ENCODE data around the gene BCO1.

The BCO1 gene

DNA sequence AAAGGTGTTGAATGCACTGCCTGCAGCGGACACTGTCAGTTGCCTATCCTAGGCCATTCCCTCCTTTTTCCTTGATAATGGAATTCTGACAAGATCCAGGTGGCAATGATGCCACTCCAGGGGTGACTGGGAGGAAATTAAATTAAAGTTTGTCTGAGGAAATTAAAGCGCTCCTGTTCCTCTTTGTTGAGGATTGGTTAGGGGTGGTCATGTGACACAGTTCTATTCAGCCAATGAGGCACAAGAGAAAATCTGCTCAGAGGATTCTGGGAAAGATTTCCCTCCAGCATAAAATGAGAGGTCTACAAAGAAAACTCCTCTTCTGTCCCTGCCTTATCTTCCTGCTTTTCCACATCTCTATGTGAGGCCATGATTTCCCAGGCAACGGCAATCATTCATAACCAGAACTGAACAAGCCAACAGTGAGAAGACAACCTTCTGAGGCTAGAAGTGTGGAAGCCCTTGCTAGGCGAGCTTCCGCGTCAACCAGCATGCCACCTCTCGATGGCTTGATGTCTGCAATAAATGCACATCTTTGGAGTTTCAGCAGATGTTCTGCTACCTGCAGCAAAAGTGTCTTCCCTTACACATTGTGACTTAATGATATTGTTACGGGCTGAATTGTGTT is 5.6 kb upstream of the BCO1 start:
- no peak for DNase-seq (ENCODE audit: low read depth)

- DNase-seq (ENCODE audit: low read depth): no peak
Observed at GRCh38 chr16:81237282-81237681, 1.2 kb upstream of the BCO1 start.

GRCh38 chr16:81237942-81238295 is 570 bp upstream of the BCO1 start:
- DNase-seq (ENCODE audit: low read depth): no peak

DNA sequence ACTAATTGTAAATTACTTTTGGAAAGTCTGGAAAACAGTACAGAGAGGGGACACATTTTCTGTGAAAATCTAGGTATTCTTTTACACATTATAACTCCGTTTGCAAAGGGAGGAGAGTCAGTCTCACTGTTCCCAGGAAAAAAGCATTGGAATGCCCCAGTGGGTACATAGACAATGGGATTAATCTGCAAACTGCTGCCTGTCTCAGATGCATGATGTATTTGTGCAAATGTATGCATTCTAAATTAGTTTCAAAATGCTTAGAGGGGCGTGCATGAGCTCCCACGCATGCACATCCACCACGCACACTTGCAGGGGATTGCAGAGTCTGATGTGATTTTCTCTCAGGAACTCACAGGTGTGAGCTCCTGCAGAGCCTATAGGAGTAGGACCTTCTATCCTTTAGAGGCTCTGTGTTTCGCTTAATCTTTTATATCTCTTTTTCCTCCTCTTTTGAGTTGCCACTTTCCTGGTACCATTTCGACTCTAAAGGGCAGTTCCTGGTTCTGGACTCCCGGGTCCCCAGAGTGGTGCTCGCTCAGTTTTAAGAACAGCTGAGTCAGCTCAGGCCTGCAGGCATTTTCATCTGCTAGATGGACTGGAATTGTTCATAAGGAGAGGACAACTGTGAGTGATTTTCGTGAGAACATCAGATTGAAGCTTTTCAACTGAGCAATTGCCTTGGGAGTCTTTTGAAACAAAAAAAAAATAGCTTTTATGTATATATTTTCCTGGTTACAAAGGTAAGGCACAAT is 1.1 kb downstream of the BCO1 start:
- DNase-seq (ENCODE audit: low read depth): no peak

DNA sequence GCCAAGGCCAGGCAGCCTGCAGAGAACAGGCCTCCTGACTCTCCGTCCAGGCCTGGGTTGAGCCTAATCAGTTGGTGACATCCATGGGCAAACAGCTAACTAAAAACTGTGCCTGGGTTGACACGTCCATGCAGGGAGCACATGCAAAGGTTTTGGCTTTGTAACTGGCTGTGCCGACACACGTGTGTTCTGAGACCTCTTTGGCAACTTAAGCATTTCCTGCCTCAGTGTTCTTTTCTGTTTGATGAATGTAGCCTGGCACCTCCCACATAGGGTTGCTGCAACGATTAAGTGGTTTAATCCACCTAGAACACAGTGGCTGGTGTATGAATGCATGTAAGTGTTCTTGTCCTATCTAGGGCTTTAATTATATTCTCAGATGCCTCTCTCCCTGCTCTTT is 3.2 kb downstream of the BCO1 start:
- DNase-seq (ENCODE audit: low read depth): no peak

DNA sequence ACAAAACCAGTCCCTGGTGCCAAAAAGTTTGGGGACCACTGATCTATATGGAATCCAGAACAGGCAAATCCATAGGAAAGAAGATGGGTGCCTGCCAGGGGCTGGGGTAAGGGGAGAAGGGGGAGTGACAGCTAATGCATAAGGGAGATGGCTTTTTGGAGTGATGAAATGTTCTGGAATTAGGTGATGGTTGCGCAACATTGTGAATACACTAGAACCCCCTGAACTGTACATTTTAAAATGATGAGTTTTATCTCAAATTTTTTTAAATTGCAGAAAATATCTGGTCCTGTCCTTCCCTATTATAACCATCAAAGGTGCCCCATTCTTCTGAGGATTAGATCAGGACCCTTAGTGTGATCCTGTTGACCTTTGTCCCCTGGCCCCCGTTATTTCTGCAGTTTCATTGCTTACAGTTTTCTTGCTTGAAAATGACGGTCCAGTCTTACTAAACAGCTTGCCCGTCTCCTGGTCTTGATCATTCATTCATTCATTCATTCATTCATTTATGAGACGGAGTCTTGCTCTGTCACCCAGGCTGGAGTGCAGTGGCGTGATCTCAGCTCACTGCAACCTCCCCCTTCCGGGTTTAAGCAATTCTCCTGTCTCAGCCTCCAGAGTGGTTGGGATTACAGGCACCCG is 4.6 kb downstream of the BCO1 start:
- DNase-seq (ENCODE audit: low read depth): no peak

- DNase-seq (ENCODE audit: low read depth): no peak
Observed at GRCh38 chr16:81243942-81244341, 5.5 kb downstream of the BCO1 start.

- no peak for DNase-seq (ENCODE audit: low read depth)
Observed at GRCh38 chr16:81251871-81252270, 13.4 kb downstream of the BCO1 start.

GRCh38 chr16:81253141-81253540 is 14.7 kb downstream of the BCO1 start:
- no peak for DNase-seq (ENCODE audit: low read depth)

- no peak for DNase-seq (ENCODE audit: low read depth)
Observed at GRCh38 chr16:81254922-81255526, 16.5 kb downstream of the BCO1 start.

DNA sequence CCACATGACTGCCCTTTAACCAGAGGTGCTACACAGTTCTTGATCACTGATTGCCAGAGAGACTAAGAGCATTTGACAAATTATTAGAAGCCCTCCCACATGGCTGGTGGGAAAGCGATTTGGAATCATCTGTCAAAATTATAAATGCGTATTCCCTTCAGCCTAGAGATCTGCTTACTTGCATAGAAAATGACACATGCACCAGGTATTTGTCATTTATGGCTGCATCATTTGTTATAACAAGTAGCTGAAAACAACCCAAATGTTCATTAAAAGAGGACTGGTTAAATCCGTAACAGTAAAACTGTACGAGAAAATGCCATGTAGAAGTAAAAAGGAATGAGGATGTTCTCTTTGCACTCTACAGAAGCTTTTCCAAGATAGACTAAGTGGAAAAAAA is 21.4 kb downstream of the BCO1 start:
- no peak for DNase-seq (ENCODE audit: low read depth)

DNA sequence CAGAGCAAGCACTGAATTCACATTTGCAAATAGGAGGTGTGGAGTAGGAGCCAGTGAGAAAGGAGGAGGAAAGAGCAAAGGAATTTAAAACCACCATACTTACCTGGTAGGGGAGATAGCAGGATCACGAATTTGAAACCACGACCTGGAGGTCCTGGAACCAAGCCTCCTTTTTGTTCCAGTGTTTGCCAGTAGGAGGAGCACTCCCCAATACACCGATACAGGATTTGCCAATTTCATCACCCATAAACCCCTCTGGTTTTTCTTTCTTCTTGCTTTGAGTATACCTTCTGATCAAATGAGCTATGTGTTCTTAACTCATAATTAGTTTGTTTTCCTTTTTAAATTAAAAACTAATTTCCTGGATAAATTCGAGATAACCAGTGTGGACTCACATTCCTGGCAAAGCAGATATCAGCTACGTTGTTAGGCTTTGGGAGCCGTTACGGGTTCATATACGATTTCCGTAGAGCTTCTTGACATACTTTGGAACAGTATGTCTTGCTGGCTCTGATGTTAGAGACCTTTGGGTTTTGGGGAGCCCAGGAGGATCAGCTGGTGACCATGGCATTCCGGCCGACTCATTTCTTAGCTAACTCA is 22.7 kb downstream of the BCO1 start:
- peak; percentile 2 for DNase-seq (ENCODE audit: low read depth)

DNA sequence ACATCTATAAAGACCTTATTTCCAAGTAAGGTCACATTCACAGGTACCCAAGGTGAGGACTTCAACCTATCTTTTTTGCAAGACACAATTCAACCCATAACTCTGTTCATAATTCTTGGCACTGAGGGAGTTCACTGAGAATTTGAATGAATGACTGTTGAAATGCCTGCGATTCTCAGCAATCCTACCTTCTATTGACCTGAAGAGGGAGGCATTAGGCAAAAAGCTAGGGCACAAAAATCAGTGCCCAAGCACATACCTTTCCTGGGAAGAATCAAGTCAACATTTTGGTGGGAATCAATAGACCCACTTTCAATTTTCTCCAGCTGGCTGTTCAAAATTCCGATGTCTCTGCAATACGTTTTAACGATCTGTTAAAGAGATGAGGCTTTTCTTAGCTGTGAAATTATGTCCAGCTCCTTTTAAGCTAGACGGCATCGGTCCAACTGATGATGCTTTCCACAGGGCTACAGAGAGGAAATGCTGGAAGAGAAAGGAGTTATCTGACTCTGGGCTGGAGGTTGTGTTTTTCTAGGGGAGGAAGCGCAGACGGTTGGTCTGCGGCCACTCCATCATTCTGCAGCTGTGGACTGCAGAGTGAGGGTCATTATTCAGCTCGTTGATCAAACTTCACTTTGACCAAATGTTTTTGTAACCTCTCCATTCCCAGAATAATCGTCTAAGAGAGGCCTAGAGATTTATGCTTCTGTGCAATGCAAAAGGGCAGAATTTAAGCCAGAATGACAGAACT is 25.2 kb downstream of the BCO1 start:
- DNase-seq (ENCODE audit: low read depth): no peak

- no peak for DNase-seq (ENCODE audit: low read depth)
Observed at GRCh38 chr16:81264386-81264785, 25.9 kb downstream of the BCO1 start.

DNA sequence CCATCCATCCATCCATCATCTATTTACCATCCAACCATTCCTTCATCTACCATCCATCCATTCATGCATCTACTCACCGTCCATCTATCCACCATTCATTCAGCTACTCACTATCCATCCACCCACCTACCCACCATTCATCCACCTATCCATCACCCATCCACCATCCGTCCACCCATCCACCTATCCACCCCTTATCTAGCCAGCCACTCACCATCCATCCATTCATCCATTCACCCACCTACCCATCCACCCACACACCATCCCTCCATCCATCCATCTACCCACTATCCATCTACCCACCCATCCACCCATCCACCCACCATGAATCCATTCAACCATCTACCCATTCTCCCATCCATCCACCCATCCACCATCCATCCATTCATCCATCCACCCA is 26.6 kb downstream of the BCO1 start:
- no peak for DNase-seq (ENCODE audit: low read depth)

DNA sequence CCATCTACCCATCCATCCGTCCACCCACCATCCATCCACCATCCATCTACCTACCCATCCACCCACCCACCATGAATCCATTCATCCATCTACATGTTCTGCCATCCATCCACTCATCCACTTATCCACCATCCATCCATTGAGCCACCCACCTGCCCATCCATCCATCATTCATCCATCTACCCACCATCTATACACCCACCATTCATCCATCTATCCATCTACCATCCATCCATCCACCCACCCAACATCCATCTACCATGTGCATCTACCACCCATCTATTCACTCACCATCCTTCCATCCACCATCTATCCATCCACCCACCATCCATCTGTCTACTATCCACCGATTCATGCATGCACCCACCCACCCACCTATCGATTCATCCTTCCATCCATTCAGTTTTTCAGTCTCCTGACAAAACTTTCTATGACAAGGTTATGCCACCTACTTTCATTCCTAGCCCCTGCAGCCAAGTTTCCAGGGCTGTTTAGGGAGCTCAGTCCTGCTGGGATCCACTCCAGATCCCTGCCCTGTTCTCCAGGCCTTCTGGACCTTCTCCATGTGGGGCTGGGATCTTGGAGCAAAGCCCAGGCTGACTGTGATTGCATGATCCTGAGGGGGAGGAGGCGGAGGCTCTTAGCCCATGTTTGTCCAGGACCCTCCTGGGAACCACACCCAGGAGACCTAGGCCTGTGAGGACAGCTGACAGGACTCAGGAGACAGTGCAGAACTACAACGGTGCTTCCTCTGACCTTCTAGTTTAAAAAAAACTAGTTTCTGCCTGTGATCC is 27.4 kb downstream of the BCO1 start:
- DNase-seq (ENCODE audit: low read depth): no peak

- no peak for DNase-seq (ENCODE audit: low read depth)
Observed at GRCh38 chr16:81266680-81267095, 28.2 kb downstream of the BCO1 start.

DNA sequence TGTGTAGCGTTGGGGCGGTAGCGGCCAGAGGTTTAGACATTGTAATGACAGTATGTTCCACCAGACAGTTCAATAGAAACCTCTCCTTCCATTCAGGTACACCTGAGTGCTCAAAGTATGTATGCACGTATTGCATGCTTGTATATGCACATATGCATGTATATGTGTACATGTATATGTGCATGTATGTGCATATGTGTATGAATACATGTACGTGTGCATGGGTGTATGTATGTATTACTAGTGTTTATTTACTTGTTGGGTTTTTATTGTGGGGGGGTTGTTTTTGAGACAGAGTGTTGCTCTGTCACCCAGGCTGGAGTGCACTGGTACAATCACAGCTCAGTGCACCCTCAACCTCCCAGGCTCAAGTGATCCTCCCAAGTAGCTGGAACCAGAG is 30.0 kb downstream of the BCO1 start:
- no peak for DNase-seq (ENCODE audit: low read depth)

DNA sequence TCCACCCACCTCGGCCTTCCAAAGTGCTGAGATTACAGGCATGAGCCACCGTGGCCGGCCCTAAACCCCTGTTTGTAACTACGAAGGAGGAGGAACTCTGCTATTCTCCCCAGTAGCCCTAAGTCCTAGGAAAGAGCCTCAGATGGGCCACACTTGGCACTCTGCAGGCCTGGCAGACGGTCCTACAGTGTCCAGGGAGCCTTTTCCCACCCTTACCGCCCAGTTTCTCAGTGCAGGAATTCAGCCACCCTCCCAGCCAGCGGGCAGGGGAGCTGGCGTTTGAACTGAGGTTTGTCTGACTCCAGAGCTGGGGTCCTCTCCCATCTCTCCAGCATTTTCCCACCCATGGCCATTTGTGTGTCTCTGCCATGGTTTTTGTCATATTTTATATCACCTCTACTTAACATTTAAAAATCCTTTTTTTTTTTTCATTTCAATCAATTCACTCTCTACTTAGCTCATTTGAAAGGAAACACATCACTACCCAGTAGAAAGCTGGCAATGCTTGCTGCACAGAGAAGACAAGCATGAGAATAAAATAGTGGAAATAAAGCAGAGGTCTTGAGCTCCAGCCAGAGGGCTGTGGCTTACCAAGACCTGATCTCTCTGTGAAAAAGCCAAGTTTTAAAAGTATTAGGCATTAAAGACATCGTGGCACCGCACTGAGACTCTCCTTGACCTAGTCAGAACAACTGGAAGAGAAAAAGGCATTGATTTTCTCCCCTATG is 34.9 kb downstream of the BCO1 start:
- no peak for DNase-seq (ENCODE audit: low read depth)

- no peak for DNase-seq (ENCODE audit: low read depth)
Observed at GRCh38 chr16:81275064-81275532, 36.6 kb downstream of the BCO1 start.

Data from activated T-cell treated with anti-CD3 and anti-CD28 coated beads for 1 hour (primary cell).